GM21447 (cell line): ENCODE data around the gene MUC5AC.
"Not testable (repeated sequence)": the region's sequence is repeated elsewhere in the genome, so short reads cannot be mapped to it uniquely, and the experiment has no call there.

Experiments used
- ATAC-seq: cut with Tn5 transposase; IDR thresholded peaks from one replicate; pipeline ENCODE4 v1.9.1; 2021; ENCODE audit not compliant: unreplicated experiment

MUC5AC gene

GRCh38 chr11:1234771-1235305 lies 77.1 kb downstream of the MUC5AC start:
- ATAC-seq = no peak

- ATAC-seq = no peak
These were observed 77.7 kb downstream of the MUC5AC start for GRCh38 chr11:1235306-1235900.

- no peak for ATAC-seq
These were observed 78.2 kb downstream of the MUC5AC start for GRCh38 chr11:1235901-1236315.

GRCh38 chr11:1236316-1237127 lies 78.8 kb downstream of the MUC5AC start:
- no peak for ATAC-seq

GRCh38 chr11:1237128-1237580 lies 79.4 kb downstream of the MUC5AC start:
- no peak for ATAC-seq

- no peak for ATAC-seq
These were observed 80.1 kb downstream of the MUC5AC start for GRCh38 chr11:1237851-1238250.

GRCh38 chr11:1238767-1239595 lies 81.2 kb downstream of the MUC5AC start:
- no peak for ATAC-seq

GRCh38 chr11:1239596-1240205 lies 81.9 kb downstream of the MUC5AC start:
- ATAC-seq = no peak

- ATAC-seq = no peak
These were observed 83.0 kb downstream of the MUC5AC start for GRCh38 chr11:1240771-1241170.

- ATAC-seq = no peak
These were observed 84.0 kb downstream of the MUC5AC start for GRCh38 chr11:1241706-1242105.

GRCh38 chr11:1242289-1242688 lies 84.5 kb downstream of the MUC5AC start:
- ATAC-seq = no peak

- ATAC-seq = not testable (repeated sequence)
These were observed 85.0 kb downstream of the MUC5AC start for GRCh38 chr11:1242751-1243150.

GRCh38 chr11:1243521-1243920 lies 85.8 kb downstream of the MUC5AC start:
- ATAC-seq = not testable (repeated sequence)

GRCh38 chr11:1244557-1244956 lies 86.8 kb downstream of the MUC5AC start:
- not testable (repeated sequence) for ATAC-seq

GRCh38 chr11:1245717-1246116 lies 88.0 kb downstream of the MUC5AC start:
- ATAC-seq = not testable (repeated sequence)

- ATAC-seq = not testable (repeated sequence)
These were observed 88.5 kb downstream of the MUC5AC start for GRCh38 chr11:1246301-1246700.

- not testable (repeated sequence) for ATAC-seq
These were observed 89.3 kb downstream of the MUC5AC start for GRCh38 chr11:1247026-1247425.

GRCh38 chr11:1248951-1249350 lies 91.2 kb downstream of the MUC5AC start:
- not testable (repeated sequence) for ATAC-seq

GRCh38 chr11:1250411-1250810 lies 92.7 kb downstream of the MUC5AC start:
- ATAC-seq = not testable (repeated sequence)
